LoVo (cell line): ENCODE data around the gene MYO1B.

ENCODE experiments used
- DNase-seq: peaks from one replicate; pipeline ENCODE4 v3.0.0-alpha.2; 2016; ENCODE audit warnings: low spot score

Gene MYO1B

DNA sequence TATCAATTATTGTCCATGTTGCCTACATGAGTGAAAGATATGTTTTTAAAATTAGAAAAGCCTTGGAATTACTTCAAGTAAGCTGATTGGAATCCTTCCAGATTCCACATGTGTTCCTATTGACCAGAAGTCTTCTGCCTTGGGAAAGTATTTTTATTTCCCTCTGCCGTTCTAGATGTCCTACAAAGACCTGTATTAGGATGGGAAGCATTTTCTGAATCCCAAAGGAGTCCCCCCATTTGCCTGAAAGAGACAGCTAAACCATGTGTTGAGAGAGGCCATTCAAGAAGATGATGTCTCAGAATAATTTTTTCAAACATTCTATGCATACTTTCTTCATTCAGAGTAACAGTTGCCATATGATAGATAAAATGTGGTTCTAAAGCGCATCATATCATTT, 19.0 kb upstream of the MYO1B start:
- no peak for DNase-seq

DNA sequence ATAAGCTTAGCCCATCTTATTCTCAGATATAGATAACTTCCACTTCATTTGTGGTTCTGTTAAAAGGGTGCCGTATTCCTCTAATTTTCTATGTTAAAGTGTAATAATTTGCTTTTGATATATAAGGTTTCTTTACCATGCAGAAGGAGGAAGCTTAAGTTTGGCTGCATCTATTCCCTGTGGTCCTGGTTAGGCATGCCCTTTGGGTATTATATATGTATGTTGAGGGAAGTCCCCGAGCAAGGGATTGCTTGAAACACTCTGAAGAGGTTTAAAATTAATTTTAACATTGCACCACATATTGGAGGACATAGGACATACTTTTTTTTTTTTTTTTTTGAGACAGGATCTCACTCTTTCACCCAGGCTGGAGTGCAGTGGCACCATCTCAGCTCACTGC, 16.9 kb upstream of the MYO1B start:
- no peak for DNase-seq

DNA sequence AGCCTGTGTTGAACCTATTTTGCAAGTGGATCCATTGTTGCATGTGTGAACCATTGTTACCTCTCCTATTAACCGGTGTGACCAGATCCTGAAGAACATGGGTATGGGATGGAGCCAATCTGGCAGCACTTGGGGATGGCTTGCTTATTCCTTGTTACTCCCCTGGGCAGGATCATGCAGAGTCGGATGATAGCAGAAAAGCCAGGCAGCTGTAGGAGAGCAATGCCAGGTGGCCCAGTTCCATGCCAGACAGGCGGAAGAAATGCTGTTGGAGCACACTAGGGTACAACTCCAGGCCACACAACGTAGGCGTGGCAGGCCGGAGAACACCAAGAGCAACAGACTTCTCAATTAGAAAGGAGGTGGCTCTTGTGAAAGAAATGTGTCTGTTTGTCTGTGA, 16.3 kb upstream of the MYO1B start:
- DNase-seq, result no peak

DNA sequence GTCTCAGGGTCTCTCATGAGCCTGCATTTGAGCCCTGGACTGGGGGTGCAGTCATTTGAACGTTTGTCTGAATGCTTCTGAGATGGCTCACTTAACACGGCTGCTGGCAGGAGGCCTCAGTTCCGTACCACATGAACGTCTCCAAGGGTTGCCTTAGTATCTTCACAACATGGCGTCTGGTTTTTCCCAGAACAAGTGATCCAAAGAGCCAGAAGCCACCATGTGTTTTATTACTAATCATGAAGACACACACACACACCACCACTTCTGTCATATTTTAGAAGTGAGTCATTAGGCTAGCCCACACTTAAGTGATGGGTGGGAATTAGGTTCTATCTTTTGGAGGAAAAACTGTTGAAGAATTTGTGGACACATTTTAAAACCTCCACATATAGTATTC, 15.0 kb upstream of the MYO1B start:
- no peak for DNase-seq

DNA sequence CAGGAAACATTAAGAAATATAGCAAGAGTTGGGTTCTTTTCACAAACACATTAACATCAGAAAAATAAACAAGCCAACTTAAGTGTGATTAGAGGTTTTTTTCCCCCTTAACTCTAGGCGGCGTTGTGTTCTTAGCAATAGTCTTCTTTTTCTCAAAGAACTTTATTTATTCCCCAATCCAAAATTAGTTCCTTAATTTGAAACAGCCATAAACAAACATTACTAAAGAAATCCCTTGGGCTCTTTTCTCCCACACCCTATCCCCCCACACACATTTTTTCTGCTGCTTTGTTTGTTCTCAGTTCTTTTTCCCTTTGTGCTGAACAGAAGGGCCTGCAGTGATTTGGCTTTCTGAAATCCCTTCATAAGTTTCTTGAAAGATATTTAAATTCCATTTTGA, 13.2 kb upstream of the MYO1B start:
- no peak for DNase-seq

DNA sequence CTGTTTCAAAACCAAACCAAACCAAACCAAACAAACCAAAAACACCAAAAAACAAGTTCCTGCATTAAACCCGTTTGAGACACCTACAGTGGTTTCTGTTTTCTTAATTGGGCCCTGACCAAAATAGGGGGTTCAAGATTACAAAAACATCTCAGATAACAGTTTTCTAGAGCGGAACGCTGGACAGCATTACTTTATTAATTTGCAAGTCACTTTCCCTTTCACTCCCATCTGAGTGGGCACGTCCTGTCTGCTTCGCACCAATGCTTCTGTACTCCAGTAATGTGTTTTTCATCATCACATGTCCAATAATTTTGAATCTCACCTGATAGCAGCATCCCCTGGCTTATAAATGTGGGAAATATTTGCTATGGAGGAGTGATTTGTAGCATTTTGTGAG, 11.7 kb upstream of the MYO1B start:
- no peak for DNase-seq

DNA sequence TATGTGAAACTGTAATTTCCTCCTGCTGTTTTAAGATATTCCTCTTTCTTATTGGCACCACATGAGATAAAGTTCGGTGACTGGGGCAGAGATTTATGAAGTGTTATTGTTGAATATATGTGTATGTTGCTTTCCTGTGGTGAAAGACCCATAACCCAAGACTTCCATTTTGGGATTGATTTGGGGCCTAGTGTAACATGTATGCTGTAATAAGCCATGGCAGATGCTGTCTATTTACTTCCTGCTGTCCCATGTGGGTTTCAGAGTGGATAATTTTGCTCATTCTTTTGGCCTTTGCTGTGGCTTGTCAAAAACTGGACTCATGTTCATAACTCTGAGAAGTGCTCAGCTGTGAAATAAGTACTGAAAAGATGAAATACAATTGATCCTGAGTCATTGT, 10.8 kb upstream of the MYO1B start:
- DNase-seq, result no peak

DNA sequence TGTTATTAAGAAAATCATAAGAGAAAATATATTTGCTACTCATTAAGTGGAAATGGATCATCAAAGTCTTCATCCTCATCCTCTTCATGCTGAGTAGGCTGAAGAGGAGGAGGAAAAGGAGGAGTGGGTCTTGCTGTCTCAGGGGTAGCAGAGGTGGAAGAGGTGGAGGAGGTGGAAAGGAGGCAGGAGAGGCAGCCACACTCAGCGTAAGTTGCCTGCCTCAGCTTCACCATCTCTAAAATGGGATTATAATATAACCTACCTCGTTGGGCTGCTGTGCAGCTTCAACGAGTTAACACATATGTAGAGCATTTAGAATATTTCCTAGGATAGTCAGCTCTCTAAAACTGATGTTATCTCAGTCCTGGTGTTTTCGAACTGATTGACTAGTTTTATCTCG, 4.3 kb upstream of the MYO1B start:
- DNase-seq, result no peak

DNA sequence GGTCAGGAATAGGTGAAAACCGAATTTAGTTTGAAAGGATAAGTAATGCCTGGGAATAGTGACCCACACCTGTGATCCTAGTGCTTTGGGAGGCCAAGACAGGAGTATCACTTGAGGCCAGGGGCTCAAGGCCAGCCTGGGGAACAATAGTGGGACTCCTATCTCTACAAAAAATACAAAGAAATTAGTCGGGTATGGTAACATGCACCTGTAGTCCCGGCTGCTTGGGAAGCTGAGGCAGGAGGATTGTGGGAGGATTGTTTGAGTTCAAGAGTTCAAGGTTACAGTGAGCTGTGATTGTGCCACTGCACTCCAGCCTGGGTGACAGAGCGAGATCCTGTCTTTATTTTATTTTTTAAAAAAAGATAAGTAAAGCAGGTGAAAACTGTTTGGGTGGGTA, 3.8 kb upstream of the MYO1B start:
- no peak for DNase-seq

DNA sequence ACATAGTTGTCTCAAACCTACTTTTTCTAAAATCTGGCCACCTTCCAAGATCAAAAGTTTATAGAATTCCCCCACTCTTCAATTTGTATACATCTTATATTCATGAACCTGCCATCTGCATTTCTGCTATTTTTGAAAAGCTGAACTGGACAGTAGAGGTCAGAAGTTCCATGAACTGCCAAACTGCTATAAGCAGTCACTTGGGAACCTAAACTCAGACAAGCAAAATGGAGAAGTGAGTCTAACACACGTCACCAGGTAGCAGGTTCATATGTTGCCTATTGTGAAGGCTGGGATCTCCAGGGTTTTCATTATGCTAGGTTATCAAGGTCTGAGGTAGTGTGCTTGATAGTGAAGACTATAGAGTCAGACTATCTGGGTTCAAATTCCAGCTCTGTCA, 2.0 kb upstream of the MYO1B start:
- DNase-seq, result no peak

DNA sequence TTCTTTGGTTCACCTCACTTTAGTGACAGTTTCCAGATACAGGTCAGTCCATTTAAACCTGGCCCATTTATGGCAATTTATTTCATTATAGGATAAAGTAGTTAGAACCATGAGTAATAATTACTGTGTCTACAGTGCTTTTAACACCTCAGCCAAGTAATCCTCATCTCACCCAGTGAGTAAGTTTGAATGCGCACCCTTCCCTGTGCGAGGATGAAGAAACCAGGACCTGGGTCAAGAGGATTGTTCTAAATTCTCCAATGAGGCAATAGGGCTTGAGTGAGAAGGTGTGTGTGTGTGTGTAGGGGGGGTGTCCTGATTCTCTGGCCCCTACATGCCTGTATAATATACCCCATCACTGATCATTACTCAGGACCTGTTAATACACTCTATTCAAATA, 854 bp upstream of the MYO1B start:
- DNase-seq, result no peak

DNA sequence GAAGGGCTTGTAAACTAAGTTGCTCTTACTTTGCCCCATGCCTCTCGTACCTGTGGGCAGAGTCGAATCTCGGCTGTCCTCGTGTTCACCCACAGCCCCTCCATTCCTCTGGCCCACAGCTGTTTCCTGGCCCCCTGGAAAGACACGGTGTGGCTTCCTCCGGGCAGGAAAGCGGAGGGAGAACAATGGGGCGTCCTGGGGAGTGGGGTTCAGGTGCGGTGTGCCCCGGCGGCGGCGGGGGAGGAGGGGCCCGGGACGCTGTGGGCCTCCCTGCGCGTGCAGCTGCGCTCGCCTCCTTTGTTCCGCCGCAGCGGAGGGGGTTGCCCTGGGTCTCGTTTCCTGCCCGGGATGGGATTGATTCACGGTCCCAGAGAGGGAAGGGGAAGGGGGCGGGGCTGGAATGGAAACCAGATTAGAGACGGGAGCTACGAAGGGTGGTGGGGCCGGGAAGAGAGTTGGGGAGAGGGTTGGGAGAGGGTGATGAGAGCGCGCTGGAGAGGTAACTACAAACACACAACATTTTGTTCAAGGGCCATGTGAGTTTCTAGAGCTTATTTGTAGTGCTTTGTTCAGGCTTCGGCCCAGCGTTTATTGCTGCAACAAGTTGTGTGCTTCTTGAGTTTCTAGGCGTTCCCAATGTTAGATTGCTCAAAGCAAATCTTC, 796 bp downstream of the MYO1B start:
- peak; percentile 53 for DNase-seq

DNA sequence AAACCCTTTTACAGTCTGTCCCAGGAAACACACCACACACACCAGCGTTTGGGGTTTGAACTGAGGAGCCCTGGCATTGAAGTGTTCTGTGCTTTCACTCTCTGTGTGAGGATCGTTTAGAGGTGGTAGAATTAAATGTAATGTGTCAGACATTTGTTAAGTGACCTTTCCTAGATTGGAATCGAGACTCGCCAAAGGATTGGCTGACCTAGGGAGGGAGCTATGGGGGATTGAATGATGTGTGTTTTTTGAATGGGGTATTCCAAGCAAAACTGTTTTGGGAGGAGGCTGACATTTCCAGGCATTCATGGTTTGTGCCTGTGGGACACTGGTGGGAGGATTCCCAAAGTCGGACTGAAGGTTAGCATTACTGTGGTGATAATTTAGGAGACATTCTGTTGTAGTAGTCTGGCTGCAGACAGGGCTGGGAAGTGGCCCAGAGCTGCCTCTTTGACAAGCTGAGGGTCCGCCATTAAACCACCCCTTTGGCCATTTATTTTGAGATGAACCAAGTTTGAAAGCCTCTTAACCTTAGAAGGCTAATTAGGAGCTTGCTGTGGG, 1.7 kb downstream of the MYO1B start:
- no peak for DNase-seq

DNA sequence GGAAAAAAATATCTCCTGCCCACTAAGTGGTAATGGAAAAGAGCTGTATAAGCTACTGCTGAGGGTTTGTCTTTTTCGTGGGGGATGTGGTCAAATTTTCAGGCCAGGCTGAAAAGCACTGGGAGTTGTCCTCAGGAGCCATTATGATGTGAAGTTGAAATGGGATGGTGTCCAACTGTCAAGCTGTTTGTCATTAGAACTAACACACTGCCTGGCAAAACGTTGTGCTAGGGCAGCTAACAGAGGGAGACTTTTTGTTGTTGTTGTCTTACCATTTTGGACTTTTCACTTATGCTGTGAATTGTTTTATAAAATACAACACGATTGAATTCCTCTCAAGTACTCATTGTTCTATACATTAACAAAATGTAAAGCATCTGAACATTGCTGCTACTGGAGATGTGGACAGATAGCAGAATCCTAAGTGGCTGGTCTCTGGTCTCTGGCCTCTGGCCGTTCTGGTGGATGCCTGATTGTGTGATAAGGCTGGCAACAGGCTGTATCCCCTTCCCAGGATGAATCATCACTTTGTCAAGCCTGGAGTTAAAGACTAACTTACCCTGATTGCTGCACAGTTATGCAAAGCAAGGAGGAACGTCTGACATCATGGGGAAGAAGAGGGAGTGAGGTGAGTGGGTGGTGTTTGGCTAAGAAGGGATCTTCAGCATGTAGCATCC, 2.3 kb downstream of the MYO1B start:
- no peak for DNase-seq

DNA sequence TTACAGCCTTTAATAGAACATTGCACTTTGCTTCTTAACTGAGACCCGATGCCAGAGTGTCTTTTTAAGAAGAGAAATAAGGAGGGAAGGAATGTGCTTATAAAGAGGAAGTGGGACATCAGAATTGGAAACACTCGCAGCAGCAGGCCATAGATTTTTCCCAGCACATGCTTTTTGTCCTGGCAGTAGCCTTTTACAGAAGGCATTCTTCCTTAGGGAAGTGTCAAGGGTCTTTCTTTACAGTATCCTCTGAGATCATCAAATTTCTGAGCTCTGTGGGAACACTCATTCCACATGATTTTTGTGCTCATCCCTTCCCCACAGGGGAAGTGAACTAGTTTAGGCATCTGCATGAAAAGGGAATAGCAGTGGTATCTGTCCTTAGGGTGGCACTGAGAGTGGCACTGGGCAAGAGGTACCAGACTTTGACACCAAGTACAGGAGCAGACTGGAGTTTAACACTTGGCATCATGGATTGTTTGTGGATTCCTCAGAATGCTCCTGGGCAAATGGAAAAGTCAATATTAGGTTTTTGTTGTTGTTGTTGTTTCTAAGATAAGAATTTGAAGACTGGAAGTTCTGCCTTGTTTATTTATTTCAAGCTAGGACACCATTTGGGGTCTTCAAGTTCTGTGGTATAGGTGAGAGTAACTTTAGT, 4.1 kb downstream of the MYO1B start:
- DNase-seq, result no peak

DNA sequence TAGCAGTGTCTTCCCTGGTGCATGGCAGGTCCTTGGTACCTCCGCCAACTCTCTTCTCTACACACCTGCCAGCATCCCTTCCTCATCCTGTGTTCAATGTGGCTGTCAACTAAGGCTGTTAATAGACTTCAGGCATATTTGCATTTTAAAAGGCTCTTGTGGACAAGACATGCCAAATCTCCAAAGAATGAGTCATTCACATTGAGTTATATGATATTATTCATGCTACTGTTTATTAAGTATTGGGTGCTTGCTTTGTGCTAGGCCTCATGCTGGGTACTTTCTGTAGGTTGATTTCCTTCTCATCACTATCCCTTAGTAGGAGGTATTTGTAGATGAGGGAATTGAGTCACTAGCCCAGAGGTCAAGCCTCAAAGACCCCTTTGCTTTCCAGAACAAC, 5.2 kb downstream of the MYO1B start:
- no peak for DNase-seq

DNA sequence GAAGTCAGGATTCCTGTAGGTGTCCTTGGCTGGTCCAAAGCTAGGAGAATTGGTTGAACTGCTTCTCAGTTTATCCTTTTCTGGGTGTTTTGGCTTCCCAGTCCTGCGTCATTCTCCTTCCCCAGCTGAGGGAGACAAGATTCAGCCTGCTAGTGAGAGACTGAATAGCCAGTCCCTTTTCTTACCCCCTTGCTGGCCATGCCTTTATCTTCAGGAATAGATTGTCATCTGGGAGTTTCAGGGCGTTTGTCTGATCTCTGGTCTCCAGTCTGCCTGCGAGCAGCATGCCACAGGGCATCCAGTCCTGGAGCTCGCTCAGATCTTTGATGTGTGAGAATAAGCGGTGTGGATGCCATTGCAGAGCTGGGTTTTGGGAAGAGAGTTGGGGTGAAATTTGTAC, 5.8 kb downstream of the MYO1B start:
- DNase-seq, result no peak

DNA sequence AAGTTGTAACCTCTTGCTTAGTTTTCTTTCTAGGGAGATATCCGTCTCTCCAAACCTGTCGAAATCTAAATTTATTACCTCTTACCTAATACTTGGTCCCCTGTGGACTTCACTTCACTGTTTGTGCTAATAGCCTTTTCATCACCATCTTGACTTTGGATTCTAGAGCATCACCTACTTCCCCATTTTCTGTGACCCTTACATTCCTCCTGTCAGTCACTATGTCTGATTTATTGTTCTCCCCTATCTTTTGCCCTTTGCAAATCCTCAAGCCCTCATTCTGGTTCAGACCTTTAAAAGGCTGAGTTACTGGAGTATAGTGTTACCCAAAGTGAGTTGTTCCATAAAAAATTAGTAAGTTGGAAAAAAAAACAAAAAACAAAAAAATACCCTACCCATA, 7.5 kb downstream of the MYO1B start:
- no peak for DNase-seq

DNA sequence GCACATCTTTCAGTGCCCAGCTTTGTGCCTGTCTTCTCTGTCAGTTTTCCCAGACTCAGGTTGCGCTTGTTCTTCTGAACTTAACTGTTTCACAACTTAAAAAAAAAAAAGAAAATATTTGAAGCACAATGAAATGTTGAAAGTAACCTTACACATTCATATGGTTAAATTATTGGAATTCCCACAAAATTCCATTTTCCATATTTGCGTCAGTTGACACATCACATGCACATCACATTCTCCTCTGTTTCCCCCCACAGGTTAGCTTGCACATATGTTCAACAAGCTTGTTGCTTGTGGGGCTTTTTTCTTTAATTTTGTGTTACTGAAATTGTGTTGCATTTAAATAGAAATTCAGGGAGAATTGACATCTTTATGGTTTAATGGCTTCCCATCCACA, 8.3 kb downstream of the MYO1B start:
- DNase-seq, result no peak

DNA sequence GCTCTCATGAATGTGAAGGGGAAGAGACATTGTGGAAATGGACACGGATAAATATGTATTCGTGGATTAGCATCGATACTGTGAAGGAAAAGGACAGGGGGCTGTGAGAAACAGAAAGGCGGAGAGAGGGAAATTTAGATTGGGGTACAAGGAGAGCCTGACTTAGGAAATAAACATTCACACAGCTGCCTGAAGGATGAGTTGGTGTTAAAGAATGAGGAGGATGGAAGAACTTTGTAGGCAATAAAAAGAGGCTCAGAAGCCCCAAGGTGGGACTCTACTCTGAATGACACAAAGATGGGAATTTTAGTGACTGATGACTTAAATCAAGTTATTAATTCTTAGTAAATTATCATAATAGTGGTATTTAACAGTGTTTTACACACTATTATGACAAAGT, 10.1 kb downstream of the MYO1B start:
- DNase-seq, result no peak

DNA sequence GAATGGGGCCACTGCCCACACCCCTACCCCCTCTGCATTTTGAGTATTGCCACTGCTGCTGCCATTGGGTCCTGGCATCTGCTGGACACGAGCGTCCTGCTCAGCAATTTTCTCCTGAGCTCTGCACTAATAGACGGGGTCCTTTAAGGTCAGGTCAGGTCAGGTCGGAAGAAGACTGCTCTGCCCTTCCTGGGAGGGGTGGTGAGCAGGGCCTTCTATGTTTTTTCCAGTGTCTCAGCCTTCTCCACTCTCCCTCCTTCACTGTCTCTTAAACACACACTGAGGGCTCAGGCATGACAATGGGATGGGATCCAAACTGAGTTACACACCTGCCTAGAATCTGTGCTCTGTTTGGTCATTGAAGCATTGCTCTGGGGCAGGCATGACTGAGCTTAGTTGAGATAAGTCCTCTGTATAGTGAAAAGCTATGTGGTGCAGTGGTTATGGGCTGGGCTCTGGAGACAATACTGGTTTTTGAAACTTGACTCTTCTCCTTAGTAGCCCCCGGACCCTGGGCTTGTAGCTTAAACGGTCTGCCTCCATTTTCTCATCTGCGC, 10.6 kb downstream of the MYO1B start:
- no peak for DNase-seq

DNA sequence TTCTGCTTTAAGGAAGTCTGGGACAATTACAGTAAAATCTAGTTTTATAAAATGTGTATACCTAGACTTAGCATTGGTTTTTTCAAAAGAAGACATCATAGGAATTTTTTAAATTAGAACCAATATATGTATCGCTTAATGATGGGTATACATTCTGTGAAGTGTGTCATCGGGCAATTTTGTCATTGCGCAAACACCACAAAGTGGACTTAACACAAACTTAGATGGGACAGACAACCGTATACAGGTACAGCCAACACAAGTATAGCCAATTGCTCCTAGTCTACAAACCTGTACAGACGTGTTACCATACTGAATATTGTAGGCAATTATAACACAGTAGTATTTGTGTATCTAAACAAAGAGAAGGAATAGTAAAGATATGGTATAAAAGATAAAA, 12.7 kb downstream of the MYO1B start:
- DNase-seq, result no peak

DNA sequence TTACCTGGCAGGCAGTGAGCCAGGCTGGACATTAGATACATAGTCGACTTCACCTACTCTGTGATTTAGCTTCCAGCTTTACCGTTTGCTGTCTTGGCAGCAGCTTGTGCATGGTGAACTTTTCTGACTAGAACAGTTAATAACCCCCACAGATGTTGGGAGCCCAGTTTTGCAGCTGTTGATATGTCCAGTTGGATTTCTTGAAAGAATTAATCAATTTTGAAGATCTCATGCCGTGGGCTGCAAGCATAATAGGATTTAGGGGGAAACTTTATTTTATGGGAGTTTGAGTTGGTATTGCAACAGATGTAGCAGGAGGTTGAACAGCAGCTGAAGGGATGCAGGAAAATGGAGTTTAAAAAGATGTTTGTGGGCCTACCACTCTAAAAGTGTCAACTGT, 13.8 kb downstream of the MYO1B start:
- no peak for DNase-seq
